ENCODE results near the gene KRTAP3-2. TPM values are rescaled to one million over a fixed set of nuclear protein-coding genes. Genes with fewer than 3 reads are reported as not detected.

KRTAP3-2 gene
- total and polyA plus RNA-seq, 12 donors, result not detected

DNA sequence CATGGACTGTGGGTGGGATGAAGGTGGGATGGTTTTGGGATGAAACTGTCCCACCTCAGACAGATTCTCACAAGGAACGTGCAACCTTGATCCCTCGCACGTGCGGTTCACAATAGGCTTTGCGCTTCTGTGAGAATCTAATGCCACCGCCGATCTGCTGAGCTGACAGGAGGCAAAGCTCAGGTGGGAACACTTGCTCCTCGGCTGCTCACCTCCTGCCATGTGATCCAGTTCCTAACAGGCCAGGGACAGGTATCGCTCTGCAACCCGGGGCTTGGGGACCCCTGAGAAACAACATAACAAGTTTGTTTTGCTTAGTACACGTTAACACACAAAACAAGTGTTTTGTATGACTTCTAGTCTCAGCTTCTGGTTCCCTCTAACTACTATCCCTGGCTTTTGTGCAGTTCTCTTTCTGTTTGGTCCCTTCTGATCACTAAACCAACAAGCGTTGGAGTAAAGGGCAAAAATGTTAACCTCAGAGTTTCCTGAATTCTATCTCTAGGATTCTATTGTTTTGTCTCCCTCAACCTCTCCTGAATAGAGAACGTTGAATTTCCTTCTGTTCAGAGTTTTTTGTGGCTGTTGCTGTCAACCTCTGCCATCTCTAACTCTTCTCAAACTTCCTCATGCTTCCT is 17.0 kb upstream of the KRTAP3-2 start:
- Histone ChIP-seq H3K27me3 (peaks cover 0 to 7% (median 0%) of the 10 kb centered on the region in 7 donors), H3K27ac (no peak overlapping the region), H3K9me3 (peaks cover 0 to 8% (median 0%) of the 10 kb centered on the region in 11 donors), H3K4me3 (no peak overlapping the region), H3K36me3 (no peaks in the 10 kb centered on the region), H3K4me1 (peaks cover 0 to 5% (median 0%) of the 10 kb centered on the region in 9 donors)
- TF ChIP-seq, protein P1, sequence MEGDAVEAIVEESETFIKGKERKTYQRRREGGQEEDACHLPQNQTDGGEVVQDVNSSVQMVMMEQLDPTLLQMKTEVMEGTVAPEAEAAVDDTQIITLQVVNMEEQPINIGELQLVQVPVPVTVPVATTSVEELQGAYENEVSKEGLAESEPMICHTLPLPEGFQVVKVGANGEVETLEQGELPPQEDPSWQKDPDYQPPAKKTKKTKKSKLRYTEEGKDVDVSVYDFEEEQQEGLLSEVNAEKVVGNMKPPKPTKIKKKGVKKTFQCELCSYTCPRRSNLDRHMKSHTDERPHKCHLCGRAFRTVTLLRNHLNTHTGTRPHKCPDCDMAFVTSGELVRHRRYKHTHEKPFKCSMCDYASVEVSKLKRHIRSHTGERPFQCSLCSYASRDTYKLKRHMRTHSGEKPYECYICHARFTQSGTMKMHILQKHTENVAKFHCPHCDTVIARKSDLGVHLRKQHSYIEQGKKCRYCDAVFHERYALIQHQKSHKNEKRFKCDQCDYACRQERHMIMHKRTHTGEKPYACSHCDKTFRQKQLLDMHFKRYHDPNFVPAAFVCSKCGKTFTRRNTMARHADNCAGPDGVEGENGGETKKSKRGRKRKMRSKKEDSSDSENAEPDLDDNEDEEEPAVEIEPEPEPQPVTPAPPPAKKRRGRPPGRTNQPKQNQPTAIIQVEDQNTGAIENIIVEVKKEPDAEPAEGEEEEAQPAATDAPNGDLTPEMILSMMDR (IDR thresholded peaks at IDR 0.05), result no peak
- DNase-seq (no peak), ATAC-seq (no peak)
- intact Hi-C loops (cut with DNase I), result no loop called here
- 78 to 83% methylated on average over 13 of the region's 13 CpGs for WGBS, 2 donors

DNA sequence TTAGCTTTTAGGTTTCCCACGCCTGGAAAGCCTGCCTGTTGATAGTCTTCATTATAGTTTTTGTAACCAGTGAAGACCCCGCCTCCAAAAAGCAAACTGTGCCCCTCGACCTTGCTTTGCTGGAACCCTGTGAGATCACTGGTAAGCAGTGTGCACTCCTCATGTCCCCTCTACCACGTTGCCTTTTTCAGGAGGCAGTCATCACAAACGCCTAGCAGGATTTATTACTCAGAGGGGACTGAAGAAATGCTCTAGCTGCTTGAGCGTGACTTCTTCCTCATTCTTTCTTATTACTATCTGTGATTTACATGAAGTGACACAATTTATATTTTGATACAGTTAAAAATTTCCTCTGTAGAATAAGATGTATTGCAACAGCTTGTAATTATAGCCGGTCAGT is 15.7 kb upstream of the KRTAP3-2 start:
- 70% methylated on average over 7 of the region's 7 CpGs for WGBS, 2 donors
- no peak overlapping the region for H3K4me3 ChIP-seq
- ATAC-seq, result no peak
- peaks cover 0 to 5% (median 0%) of the 10 kb centered on the region in 9 donors for H3K4me1 ChIP-seq
- intact Hi-C loops (cut with DNase I), result no loop called here
- no peaks in the 10 kb centered on the region for H3K36me3 ChIP-seq
- H3K27me3 ChIP-seq, result peaks cover 0 to 7% (median 0%) of the 10 kb centered on the region in 7 donors
- H3K9me3 ChIP-seq, result no peaks in the 10 kb centered on the region
- H3K27ac ChIP-seq, result no peak overlapping the region
- DNase-seq, result no peak
- TF ChIP-seq, protein P1 (IDR thresholded peaks at IDR 0.05), result no peak

DNA sequence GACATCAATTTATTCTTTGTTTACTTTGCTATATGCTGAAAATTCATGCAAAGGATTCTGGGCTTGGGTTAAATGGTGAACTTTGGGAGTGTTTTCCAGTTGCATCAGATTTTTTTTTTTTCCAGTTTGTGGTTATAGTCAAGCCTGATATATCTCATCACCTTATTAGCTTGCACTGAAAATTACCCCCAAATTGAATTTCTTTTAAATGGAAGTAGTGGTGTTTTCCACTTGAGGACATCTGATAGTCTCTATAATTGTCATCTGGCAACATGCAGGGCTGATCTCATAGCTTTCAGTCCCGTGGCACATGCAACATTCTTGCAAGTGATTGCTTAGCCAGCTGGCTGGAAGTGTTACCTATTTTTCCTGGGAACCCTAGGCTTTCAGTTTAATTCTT is 13.9 kb upstream of the KRTAP3-2 start:
- TF ChIP-seq, protein P1 (IDR thresholded peaks at IDR 0.05), result no peak
- peak in 2 of 8 donors; percentile 46 to 59 for ATAC-seq
- no peaks in the 10 kb centered on the region for H3K36me3 ChIP-seq
- no peak overlapping the region for H3K4me3 ChIP-seq
- no peaks in the 10 kb centered on the region for H3K9me3 ChIP-seq
- H3K27me3 ChIP-seq, result peaks cover 0 to 4% (median 0%) of the 10 kb centered on the region in 7 donors
- peak in 1 of 2 donors; percentile 9 for DNase-seq
- intact Hi-C loops (cut with DNase I), result no loop called here
- peaks cover 0 to 5% (median 0%) of the 10 kb centered on the region in 9 donors for H3K4me1 ChIP-seq
- H3K27ac ChIP-seq, result no peak overlapping the region
- WGBS, 2 donors, result 14 to 17% methylated on average over 1 of the region's 1 CpG

DNA sequence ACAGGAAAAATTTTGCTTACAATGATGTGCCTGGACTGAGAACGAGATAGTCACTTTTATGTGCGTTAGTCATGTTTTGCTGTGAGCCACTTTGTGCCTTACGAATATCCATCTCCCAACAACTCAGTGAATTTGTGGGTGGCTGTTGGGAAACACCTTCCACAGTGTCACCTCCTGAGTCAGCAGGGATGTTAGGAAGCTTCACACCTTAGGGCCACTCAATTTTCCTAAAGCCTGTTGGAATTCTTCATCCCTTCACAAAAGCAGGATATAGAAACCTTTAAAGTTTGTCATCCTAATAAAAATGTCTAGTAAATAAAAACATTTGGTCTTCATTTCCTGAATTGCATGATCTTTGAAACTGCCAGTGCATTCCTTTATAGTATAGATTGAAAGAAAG is 13.5 kb upstream of the KRTAP3-2 start:
- Histone ChIP-seq H3K27me3 (peaks cover 0 to 4% (median 0%) of the 10 kb centered on the region in 7 donors), H3K4me1 (peaks cover 0 to 5% (median 0%) of the 10 kb centered on the region in 9 donors), H3K9me3 (no peaks in the 10 kb centered on the region), H3K36me3 (no peaks in the 10 kb centered on the region), H3K27ac (no peak overlapping the region), H3K4me3 (no peak overlapping the region)
- DNase-seq (no peak), ATAC-seq (no peak)
- WGBS, 2 donors, result 71 to 74% methylated on average over 3 of the region's 3 CpGs
- intact Hi-C loops (cut with DNase I), result no loop called here
- TF ChIP-seq, protein P1 (IDR thresholded peaks at IDR 0.05), result no peak
